MCF 10A (cell line): ENCODE results near the gene IRF5. TPM values are rescaled to one million over a fixed set of nuclear protein-coding genes. Genes with fewer than 3 reads are reported as not detected.
A peak's percentile ranks its signal among the peaks of the same experiment; 100 is the strongest.

Experiments used
- BruUV-seq: library from RNA; stranded (reverse); fragments of 400-500 nt; replicated peaks from 2 replicates; lab custom pipeline; 2021; lab: Mats Ljungman, UMichigan
- CTCF ChIA-PET: fragments of 300-600 bp; sonication (Branson Sonifier 250); formaldehyde crosslinking; extraction: SDS; loops from one replicate; lab custom pipeline; 2021; ENCODE audit warnings: antibody characterized with exemption, inconsistent platforms; lab: Yijun Ruan, JAX
- POLR2A ChIA-PET: fragments of 300-600, 350-650 bp; sonication (Branson Sonifier 250); formaldehyde crosslinking; extraction: SDS; loops from one replicate; lab custom pipeline; 2020; ENCODE audit warnings: antibody characterized with exemption, inconsistent platforms; lab: Yijun Ruan, JAX
- DNase-seq: peaks from one replicate; pipeline ENCODE4 v3.0.0-alpha.2; 2018; ENCODE audit not compliant: unreplicated experiment
- H3K27ac Mint-ChIP-seq: one replicate; pipeline ENCODE4 v1.8.0; 2022; ENCODE audit warnings: mild to moderate bottlenecking, low read depth, mixed read lengths; ENCODE audit not compliant: unreplicated experiment
- H3K27me3 Mint-ChIP-seq: one replicate; pipeline ENCODE4 v1.8.0; 2022; ENCODE audit warnings: mixed read lengths; ENCODE audit not compliant: insufficient read depth, unreplicated experiment
- H3K36me3 Mint-ChIP-seq: one replicate; pipeline ENCODE4 v1.8.0; 2022; ENCODE audit warnings: mild to moderate bottlenecking, moderate library complexity, mixed read lengths; ENCODE audit not compliant: insufficient read depth, unreplicated experiment
- H3K4me1 Mint-ChIP-seq: one replicate; pipeline ENCODE4 v1.8.0; 2022; ENCODE audit warnings: mixed read lengths; ENCODE audit not compliant: insufficient read depth, unreplicated experiment
- H3K4me3 Mint-ChIP-seq: one replicate; pipeline ENCODE4 v1.8.0; 2022; ENCODE audit warnings: mild to moderate bottlenecking, moderate library complexity, mixed read lengths; ENCODE audit not compliant: unreplicated experiment
- H3K9me3 Mint-ChIP-seq: one replicate; pipeline ENCODE4 v1.8.0; 2022; ENCODE audit warnings: mixed read lengths; ENCODE audit not compliant: unreplicated experiment
- intact Hi-C: fragments of 100-400 bp; cut with micrococcal nuclease; formaldehyde crosslinking; loops from 2 replicates; pipeline ENCODE4 v1.14.1; 2022
- total RNA-seq: library from RNA; stranded (reverse); gene quantifications from 2 replicates; pipeline ENCODE4 v1.2.3, GENCODE V29; 2022
- TF ChIP-seq, protein P1 (sequence below): fragments of 200-600 bp; IDR thresholded peaks from one replicate; pipeline ENCODE4 v1.8.0; 2022; ENCODE audit warnings: antibody characterized with exemption, mild to moderate bottlenecking; ENCODE audit not compliant: unreplicated experiment

IRF5 gene
- total RNA-seq, 1 experiment from 2014 or later, result 7.5 TPM

DNA sequence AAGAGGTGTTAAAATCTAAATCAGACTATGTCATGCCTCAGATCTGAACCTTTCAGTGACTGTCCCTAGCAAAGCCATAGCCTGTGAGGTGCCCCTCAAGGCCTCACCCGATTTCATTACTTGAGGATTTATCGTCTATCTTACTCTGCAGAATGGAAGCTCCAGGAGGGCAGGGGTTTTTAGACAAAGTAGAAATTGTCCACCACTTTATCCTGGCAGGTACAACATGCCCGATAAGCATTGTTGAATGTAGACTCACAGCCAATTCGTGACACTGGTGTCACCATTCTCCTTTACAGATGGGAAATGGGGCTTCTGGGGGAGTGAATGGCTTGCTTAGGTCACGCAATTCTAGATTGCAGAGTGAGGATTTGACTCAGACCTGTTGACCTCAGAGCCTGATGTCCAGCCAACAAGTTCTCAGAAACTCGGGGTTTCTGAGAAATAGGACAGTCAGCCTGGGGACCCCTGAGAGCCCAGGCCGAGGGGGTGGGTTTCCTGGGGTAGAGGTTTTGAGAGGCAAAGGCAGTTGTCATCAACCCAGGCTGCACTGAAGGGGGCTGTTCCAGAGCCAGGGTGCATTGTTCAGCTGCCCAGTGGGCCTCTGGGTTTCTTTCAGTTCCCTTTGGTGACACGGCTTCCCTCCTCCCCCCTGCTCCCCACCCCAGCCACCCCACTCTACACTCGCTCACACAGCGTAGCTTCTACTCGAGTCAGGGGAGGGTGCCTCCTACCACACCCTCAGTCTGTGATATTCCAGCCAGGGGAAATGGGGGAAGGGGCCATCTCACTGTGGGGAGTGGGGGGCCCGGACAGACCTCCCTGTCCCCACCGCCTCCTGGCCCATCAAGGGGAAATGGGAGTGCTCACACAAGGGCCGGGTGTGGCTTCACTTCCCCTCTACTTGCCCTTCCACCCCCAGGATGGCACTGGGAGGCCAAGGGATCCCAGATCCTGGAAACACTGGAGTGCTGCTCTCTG, 3.1 kb upstream of the IRF5 start:
- DNase-seq, result no peak
- Mint-ChIP-seq H3K36me3 (no peaks in the 10 kb centered on the region), H3K27me3 (no peaks in the 10 kb centered on the region), H3K9me3 (no peaks in the 10 kb centered on the region), H3K27ac (no peak overlapping the region), H3K4me3 (no peak overlapping the region), H3K4me1 (peaks cover 13% of the 10 kb centered on the region)
- intact Hi-C loops, result no loop called here
- ChIA-PET POLR2A (no interaction called here), CTCF (no interaction called here)
- BruUV-seq, result no TSS peak
- TF ChIP-seq, protein P1, sequence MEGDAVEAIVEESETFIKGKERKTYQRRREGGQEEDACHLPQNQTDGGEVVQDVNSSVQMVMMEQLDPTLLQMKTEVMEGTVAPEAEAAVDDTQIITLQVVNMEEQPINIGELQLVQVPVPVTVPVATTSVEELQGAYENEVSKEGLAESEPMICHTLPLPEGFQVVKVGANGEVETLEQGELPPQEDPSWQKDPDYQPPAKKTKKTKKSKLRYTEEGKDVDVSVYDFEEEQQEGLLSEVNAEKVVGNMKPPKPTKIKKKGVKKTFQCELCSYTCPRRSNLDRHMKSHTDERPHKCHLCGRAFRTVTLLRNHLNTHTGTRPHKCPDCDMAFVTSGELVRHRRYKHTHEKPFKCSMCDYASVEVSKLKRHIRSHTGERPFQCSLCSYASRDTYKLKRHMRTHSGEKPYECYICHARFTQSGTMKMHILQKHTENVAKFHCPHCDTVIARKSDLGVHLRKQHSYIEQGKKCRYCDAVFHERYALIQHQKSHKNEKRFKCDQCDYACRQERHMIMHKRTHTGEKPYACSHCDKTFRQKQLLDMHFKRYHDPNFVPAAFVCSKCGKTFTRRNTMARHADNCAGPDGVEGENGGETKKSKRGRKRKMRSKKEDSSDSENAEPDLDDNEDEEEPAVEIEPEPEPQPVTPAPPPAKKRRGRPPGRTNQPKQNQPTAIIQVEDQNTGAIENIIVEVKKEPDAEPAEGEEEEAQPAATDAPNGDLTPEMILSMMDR, result no peak

DNA sequence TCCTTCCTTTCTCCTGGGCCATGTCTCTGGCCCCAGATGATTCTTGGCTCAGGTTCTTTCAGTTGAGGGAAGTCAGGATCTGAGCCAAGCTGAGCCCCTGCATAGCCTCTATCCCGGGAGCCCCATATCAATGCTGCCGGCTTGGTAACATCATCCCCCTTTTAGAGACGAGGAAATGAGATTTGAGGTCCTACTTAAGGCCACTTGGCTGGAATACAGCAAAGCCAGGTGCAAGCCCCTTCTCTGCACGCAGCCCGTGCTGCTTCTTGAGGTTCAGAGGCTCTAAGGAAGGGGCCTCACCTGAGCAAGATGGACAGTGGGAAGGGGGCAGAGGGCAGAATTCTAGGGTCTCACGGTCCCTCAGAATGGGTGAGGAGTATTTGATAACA, 2.4 kb upstream of the IRF5 start:
- no peaks in the 10 kb centered on the region for H3K36me3 Mint-ChIP-seq
- no peak overlapping the region for H3K4me3 Mint-ChIP-seq
- peaks cover 13% of the 10 kb centered on the region for H3K4me1 Mint-ChIP-seq
- TF ChIP-seq, protein P1, result no peak
- ChIA-PET POLR2A (no interaction called here), CTCF (no interaction called here)
- no TSS peak for BruUV-seq
- no peaks in the 10 kb centered on the region for H3K27me3 Mint-ChIP-seq
- no peak for DNase-seq
- no peak overlapping the region for H3K27ac Mint-ChIP-seq
- no peaks in the 10 kb centered on the region for H3K9me3 Mint-ChIP-seq
- intact Hi-C loops, result no loop called here

DNA sequence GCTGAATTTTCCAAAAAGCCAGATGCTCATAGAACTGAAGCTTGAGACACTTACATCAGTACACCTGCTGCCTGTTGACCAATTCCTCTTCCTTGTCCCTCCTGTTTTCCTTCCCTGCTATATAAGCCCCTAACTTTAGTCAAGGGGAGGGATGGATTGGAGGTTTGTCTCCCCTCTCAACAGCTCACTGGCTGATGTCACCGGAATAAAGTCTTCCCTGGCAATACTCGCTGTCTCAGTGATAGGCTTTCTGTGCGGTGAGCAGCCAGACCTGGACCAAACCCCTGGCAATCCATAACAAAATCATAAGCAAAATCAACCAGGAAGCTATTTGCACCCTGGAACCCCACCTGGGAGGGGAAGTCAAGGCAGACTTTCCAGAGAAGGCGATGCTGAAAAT, 929 bp upstream of the IRF5 start:
- H3K4me3 Mint-ChIP-seq, result peak overlapping the region; percentile 72
- no peaks in the 10 kb centered on the region for H3K27me3 Mint-ChIP-seq
- ChIA-PET CTCF (interaction anchor here (0.7 to 0.8 kb wide), 2 partner anchors 17 to 33 kb away, joined by 3 to 4 read pairs; no protein-coding TSS in a partner anchor), POLR2A (interaction anchor here (0.7 to 2.4 kb wide), 4 partner anchors 26 to 191 kb away, joined by 4 to 11 read pairs (median 6); partner anchors contain the start of gene ATP6V1F)
- DNase-seq, result no peak
- intact Hi-C loops, result no loop called here
- H3K9me3 Mint-ChIP-seq, result no peaks in the 10 kb centered on the region
- BruUV-seq, result no TSS peak
- H3K36me3 Mint-ChIP-seq, result no peaks in the 10 kb centered on the region
- TF ChIP-seq, protein P1, result no peak
- H3K4me1 Mint-ChIP-seq, result peaks cover 13% of the 10 kb centered on the region
- peak overlapping the region; percentile 44 for H3K27ac Mint-ChIP-seq

DNA sequence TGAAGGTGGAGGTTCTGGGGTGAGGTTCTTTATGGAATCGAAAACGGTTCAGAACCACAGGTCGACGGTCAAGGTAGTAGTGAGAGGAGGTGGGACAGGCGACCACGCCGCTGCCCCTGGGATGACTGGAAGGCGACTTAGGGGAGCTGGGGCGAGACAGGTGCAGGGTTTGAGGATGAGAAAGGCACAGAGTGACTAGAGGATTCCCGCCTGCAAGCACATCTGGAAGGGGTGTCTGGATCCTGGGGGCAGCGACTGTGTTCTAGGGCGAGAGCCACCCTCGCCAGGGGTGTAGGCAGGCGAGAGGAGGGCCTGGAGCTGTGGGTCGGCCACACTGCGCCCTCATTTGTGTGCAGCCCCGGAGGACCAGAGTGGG, 468 bp upstream of the IRF5 start:
- no peak for DNase-seq
- TF ChIP-seq, protein P1, result no peak
- Mint-ChIP-seq H3K27me3 (no peaks in the 10 kb centered on the region), H3K36me3 (no peaks in the 10 kb centered on the region), H3K27ac (peak overlapping the region; percentile 44), H3K4me1 (peaks cover 13% of the 10 kb centered on the region), H3K9me3 (no peaks in the 10 kb centered on the region), H3K4me3 (peak overlapping the region; percentile 72)
- ChIA-PET POLR2A (interaction anchor here (0.6 to 2.4 kb wide), 9 partner anchors 14 to 191 kb away, joined by 3 to 11 read pairs (median 4); partner anchors contain the start of gene ATP6V1F), CTCF (interaction anchor here (0.6 to 1.1 kb wide), 3 partner anchors 33 to 90 kb away, joined by 3 to 5 read pairs (median 4); no protein-coding TSS in a partner anchor)
- no TSS peak for BruUV-seq
- intact Hi-C loops, result no loop called here
